Stimulated activated CD8-positive, alpha-beta memory T cell treated with anti-CD3 and anti-CD28 coated beads, Interleukin-2, amount 100 ng/mL, for 1 hour (primary cell): ENCODE data around the gene PSMD2.
"Not testable (repeated sequence)": the region's sequence is repeated elsewhere in the genome, so short reads cannot be mapped to it uniquely, and the experiment has no call there.

Source experiments
- DNase-seq, 2 donors: peaks; one replicate each; pipeline ENCODE4 v3.0.0-alpha.2; 2020; ENCODE audit warnings: low read depth in 2 of 2

The PSMD2 gene

DNA sequence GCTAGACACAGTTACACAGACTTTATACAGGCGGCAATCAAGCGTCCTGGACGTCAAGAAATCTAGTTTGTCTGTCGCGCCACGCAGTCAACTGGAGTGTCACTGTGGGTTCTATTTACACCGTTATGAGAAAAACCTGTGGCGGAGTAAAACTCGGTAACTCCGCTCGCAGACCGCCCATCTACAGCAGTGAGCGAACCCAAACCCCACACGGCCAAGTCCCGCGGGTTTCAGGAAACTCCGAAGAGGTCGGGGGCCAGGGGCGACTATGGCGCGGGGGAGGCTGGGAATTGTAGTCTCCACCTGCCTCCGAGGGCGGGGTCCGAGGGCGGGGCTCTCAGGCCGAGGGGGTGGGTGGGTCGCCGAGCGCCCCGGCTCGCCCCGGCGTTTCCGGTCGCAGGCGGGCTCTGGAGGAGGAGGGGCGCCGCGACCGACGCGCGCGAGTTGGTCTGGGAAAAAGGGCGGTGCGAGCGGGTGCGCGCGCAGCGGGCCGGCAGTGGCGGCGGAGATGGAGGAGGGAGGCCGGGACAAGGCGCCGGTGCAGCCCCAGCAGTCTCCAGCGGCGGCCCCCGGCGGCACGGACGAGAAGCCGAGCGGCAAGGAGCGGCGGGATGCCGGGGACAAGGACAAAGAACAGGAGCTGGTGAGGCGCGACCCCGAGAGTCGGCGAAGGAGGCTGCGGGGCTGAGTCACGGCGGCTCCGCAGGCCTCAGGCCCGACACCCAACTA lies at the start of gene PSMD2:
Gene PSMD2, plus strand, starts transcription at position 483 of the 729 bp plus-strand sequence. Its CDS starts 26 bp downstream, at position 509.
- DNase-seq = peak; percentile 95 to 98

DNA sequence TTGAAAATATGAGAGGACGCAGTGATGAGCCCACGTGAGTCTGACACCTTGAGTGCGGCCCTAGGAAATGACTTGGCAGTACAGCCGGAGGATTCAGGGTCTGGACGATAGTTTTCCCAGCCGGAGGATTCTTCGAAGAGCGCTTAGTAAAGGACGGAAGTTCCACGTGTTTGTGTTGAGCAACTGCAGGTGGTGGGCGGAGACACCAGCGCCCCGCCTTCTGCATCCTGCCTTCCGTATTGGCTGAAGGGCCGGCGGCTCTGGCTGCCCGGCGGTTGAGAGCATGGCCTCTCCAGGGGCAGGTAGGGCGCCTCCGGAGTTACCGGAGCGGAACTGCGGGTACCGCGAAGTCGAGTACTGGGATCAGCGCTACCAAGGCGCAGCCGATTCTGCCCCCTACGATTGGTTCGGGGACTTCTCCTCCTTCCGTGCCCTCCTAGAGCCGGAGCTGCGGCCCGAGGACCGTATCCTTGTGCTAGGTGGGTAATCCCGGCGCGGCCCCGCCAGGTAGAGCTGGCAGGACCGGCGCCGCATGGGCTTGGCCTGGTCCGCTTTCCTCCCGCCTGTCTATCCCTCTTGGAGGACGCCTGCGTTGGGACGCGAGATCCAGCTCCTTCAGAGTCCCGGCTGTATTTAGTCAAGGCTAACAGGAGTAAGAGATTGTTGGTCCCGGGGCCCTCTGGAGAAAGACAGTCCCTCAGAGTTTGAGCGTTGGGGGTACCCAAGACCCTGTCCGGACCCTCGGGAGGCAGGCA lies 49.5 kb upstream of the PSMD2 start, which contains the start of gene EEF1AKMT4:
Gene EEF1AKMT4, plus strand, starts transcription at position 261 of the 755 bp plus-strand sequence. Its CDS starts 23 bp downstream, at position 284.
- peak; percentile 86 to 92 for DNase-seq

DNA sequence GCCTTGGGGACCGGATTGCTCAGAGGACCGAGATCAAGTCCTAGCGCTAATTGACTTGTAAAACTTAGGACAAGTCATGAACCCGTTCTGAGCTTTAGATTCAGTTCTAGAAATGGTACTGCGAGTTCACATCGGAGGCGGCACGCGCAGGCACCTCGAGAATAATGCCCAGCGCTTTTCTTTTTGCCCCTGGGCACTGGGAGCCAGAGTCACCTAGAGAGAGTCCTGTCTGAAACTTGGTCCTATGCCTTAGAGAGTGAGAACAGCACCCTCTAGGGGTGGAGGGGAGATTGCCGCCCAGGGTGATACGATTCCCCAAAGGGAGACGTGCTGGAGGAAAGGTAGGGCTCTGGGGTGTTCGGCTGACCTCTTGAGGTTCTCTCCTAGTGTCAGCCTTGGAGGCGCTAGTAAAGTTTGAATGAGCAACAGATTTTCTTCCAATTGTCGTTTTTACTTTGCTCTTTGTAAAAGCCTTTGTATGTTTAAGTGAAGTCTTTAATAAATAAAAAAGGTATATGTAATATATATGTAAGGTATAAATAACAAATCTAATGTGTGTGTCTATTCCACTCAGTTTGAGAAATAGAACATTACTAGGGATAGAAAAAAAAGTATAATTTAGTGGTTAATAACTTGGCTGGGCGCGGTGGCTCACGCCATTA lies 48.7 kb upstream of the PSMD2 start:
- DNase-seq = peak; percentile 77 to 78

DNA sequence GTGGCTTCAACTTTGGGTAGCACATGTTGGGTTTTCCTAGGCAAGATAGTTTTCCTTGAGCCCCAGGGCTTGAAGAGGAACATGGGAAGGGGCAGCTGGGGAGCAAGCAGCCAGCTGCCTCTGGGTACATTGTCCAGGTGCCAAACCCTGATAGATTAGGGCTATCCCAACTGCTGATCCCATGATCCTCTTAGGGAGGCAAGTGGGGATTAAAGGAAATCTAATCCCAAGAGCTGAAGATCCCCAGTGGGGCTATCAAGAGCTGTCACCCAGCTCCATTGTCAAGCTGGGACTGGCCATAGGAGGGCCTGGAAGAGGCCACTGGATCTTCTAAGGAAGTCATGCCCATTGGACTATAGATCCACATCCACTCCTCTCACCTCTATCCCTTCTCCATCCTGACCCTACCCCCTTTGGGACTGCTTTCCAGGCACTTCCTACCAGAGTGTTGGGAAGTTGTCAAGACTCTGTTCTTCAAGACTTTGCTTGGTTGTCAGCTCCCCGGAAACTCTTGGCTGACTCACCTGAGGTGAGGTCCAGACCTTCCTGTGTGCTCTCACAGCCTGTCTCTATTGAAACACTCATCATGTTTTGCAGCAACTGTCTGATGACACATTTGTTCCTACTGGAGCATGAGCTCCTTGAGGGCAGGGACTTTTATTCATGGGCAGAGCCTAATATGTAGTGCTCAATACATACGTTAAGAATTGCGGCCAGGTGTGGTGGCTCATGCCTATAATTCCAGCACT lies 43.6 kb upstream of the PSMD2 start:
- no peak for DNase-seq

DNA sequence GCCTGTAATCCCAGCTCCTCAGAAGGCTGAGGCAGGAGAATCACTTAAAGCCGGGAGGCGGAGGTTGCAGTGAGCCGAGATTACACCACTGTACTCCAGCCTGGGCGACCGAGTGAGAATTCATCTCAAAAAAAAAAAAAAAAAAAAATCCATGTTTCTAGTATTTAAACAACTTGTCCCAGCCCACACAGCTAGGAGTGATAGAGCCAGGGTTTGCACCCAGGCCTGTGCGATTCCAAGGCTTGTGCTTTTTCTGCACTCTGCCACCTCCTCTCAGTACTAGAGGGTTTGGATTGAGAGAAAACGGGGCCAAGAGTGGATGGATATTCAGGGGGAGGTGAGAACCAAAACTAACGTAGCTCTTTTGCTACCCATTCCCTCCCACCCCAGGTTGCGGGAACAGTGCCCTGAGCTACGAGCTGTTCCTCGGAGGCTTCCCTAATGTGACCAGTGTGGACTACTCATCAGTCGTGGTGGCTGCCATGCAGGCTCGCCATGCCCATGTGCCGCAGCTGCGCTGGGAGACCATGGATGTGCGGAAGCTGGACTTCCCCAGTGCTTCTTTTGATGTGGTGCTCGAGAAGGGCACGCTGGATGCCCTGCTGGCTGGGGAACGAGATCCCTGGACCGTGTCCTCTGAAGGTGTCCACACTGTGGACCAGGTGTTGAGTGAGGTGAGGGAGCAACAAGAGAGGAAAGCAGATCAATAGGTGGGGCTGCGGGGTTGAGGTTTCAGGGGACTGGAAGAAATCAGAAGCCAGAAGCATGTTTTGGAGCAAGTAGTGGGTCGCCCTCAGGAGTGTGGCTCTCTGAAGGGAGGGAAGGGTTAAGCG lies 41.7 kb upstream of the PSMD2 start:
- no peak for DNase-seq

DNA sequence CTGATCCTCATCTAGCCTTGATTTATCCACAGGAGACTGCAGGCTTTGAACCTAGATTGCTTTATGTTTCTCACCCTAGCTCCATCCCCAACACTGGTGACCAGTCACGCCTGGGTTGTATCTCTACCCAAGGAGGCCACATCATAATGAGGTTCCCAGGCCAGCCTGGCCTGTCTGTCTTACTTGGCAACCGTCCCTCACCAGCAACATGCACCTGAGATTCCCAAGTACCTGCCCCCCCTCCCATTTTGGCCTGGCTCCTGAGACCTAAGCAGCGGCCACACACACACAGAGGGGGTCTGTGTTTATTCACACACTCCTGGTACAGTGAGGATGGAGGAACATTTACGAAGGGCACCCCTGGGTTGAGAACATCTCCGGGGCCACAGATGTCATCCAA lies 40.1 kb upstream of the PSMD2 start:
- DNase-seq = no peak

DNA sequence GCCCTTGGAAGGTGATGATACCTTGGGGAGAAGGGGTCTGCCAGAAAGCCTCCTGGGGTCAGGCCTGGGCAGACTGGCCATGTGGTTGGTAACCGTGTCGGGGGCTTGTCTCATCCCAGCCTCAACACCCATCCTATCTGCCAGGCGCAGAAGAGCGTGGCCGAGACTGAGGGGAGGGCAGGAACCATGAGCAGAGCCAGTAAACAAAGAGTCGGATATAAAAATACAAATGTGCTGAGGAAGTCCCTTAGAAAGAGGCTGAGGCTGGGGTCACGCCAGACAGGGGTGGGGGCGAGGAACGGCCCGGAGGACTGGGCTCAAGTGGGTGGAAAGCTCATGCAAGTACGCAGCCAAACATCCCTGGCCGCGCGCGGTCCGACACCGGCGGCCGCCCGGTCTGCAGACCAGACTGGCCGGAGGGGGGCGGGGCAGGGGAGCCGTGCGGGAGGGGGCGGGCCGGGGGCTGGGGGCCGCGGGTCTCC lies 39.6 kb upstream of the PSMD2 start:
- no peak for DNase-seq

DNA sequence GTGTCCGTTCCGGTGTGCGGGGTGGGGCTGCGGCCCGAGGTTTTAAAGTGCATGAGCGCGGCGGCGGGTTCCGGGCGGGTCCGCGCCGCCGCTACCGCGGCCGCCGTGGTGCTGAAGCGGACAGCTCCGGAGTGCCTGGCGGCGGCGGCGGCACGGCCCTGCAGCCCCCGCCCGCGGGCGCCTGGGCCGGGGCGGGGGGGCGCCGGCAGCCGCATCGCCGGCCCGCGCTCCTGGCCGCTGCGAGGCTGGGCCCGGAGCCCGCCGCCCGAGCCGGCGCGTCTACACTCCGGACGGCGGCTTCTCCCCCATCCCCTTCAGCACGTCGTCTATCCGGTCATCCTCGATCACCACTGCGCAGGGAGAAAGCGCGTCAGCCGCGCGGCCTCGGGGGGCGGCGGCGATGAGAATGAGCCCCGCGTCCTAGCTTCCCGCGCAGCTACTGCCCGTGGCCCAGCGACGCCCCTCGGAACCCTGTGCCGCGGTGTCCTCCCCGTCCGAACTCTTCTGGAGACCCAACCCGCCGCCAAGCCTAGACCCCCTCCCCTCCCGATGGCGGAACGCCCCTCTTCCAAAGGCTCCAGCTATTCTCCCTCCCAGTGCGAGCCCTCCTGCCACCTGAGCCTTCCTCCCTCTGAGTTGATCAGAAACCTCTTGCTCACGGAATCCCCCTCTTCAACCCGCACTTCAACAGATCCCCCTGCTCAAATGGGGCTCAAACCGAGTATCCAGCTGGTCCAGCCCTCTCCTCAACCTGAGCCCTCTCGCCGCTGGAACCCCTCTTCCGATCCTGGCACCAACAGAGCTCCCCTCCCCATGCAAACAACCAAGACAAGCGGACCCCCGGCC lies 38.9 kb upstream of the PSMD2 start:
- peak in 1 of 2 donors; percentile 17 for DNase-seq

DNA sequence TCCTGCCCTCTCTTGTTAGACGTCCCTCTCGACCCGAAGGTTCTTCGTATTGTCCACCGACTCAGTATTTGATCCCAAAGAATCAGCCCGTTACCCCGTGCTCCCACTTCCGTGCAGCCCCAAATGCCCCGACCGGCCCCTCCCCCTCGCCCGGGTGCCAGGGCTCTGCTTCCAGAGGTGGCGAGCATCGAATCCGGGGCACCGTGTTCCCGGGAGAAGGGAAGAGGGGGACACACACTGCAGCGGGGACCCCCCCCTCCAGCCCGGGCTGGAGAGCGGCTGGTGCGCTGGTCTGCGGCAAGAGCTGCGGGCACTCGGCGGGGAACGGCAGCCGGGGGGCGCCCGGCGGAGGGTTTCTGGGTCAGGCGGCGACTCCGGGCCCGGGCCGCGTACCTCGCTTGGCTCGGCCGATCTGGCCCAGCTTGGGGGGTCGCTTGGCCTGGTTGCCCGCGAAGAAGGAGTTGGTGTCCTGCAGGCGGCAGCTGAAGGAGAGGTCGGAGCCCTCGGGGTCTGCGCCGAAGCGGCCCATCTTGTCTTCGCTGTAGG lies 38.2 kb upstream of the PSMD2 start:
- DNase-seq = no peak

DNA sequence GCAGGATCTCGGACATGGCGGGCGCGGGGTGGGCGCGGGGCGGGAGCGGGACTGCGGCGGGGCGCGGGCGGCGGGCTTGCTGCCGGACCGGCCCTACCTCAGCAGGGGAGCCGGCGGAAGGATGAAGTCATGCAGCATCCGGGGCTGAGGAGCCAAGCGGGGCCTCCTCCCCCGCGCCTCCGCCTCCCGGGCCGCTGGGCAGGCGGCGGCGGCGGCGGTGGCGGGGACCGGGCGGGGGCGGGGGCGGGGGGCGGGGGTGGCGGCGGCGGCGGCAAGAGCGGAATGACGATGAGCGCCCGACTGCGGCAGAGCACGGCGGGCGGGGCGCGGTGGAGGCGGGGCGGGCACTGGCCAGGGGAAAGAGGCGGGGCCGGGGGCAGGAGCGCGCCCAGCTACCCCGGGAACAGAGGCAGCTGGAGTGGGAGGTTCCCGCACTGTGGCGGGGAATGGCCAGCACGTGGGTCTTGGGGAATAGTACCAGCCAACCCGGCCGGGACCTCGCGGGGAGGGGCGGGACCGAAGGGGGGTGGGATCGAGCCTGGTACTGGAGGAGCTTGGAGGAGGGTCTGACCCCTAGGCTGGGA lies 37.7 kb upstream of the PSMD2 start, which contains the start of gene CAMK2N2:
Gene CAMK2N2, minus strand, starts transcription at position 284 of the 584 bp plus-strand sequence. Its CDS starts 268 bp downstream, at position 16.
- peak in 1 of 2 donors; percentile 28 for DNase-seq

DNA sequence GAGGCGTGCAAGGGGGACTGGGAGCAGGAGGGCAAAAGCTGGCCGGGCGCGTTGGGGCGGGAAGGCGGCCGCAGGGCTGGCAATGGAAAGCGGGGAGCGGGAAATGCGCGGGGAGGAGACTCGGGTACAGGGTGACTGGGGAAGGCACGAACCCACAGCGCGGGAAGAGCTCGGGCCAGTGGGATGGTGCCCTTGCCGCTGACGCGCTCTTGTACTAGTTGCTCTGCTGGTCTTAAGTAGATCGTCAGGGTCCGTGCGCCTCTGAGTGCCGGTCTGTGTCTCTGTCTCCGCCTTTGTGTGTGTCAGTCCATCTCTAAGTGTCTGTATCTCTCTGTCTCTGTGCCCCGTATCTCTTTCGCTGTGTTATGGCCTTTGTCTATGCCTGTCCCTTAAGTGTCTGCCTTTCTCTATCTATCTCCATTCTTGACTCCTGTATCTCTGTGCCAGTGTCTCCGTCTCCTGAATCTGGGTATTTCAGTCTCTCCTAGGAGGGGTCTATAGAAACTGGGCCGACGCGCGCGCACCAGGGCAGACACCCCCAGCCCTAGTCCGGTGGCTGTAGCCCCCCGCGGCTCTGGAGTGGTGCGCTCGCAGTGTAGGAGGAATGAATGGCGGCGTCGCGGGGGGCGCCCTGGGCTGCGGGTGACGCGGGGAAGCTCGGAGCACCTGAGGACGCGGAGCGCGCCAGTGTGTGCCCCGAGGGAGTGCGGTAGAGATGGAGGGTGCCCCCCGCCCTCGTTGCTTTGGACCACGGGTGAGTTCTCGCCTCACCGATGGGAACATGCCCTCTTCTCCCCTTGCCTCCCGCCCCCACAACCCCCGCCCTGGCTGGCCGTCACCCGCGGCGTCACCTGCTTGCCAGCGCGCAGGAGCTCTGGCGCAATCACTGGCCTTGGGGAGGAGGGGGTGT lies 36.9 kb upstream of the PSMD2 start:
- no peak for DNase-seq

DNA sequence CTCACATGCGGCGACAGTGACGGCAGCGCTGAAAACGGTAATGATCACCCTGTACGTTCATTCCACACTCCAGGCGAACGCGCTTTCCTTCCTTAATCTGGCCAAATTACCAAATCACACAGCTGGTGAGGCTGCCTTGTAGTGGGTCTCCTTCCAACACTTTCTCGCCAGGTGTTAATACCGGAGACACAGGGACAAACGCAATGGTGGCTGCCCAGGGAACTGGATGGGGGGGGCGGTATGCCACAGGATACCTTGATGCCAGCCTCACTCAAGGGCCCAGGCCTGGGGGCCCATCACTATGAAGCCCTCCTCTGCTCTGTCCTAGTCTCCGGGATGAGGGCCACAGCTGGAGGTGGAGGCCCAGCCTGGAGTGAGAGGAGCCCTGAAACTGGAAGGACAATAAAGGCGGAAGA lies 36.3 kb upstream of the PSMD2 start:
- DNase-seq = no peak

DNA sequence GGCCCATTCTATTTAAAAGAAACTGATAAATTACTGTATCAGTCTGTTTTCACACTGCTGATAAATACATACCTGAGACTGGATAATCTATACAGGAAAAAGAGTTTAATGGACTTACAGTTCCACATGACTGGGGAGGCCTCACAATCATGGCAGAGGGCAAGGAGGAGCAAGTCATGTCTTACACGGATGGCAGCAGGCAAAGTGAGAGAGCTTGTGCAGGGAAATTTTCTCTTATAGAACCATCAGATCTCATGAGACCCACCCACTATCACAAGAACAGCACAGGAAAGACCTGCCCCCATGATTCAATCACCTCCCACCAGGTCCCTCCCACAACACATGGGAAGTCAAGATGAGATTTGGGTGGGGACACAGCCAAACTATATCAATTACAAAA lies 31.8 kb upstream of the PSMD2 start:
- not testable (repeated sequence) for DNase-seq

DNA sequence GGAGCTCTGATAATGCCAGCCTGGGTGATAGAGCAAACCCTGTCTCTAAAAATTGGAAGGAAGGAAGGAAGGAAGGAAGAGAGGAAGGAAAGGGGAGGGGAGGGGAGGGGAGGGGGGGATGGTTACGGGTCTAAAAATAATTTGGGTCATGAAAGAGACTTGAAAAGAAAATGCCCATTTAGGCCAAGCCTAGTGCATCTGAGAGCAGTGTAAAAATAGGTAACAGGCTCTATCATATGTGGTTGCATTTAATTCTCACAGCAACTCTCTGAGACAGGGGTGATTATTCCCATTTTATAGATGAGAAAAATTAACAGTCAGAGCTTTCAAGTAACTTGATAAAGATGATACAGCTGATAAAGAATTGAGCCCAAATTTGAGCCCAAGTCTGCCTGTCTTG lies 26.8 kb upstream of the PSMD2 start:
- no peak for DNase-seq

DNA sequence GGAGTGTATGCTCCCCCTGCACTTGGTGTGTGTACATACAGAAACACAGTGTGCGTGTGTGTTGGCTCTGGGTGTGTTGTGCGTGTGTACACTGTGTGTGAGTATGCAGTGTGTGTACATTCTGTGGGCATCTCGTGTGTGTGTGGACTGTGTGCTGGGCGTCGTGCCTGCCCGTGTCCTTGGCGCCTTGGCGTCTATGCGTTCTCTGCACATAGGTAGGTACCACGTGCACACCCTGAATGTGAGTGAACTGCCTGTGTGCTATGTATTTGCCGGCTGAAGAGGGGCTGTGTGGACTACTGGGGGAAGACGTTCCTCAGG lies 23.7 kb upstream of the PSMD2 start:
- DNase-seq = no peak

DNA sequence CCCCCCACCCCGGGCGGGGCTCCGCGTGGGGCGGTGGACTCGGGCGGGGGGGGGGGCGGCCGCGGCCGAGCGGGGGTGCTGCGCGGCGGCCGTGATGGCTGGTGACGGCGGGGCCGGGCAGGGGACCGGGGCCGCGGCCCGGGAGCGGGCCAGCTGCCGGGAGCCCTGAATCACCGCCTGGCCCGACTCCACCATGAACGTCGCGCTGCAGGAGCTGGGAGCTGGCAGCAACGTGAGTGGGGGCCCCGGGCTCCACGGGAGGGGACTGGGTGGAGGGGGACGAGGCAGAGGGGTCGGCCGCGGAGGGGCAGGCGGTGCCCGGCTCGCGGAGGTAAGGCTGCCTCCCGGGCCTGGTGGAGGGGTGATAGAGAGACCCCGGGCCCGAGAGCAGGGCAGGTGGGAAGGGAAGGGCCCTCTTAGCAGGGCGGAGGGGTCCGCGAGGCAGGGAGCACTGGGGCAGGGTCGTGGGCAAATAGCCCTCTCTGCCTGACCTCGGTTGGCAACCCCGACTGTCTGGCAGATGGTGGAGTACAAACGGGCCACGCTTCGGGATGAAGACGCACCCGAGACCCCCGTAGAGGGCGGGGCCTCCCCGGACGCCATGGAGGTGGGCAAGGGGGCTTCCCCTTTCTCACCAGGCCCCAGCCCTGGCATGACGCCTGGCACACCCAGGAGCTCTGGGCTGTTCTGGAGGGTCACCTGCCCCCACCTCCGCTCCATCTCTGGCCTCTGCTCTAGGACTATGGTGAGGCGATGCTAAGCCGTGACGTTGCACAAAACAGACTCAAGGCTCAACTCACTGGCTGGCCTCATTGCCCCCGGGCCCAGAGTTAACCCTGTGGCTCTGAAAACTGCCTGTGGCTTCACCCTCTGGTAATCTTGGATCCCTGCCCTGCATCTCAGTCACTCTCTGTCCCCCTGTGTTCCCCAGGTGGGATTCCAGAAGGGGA lies 22.8 kb upstream of the PSMD2 start, which contains the start of gene ECE2:
Gene ECE2, plus strand, starts transcription at position 62 of the 950 bp plus-strand sequence. Its CDS starts 132 bp downstream, at position 194.
- no peak for DNase-seq

DNA sequence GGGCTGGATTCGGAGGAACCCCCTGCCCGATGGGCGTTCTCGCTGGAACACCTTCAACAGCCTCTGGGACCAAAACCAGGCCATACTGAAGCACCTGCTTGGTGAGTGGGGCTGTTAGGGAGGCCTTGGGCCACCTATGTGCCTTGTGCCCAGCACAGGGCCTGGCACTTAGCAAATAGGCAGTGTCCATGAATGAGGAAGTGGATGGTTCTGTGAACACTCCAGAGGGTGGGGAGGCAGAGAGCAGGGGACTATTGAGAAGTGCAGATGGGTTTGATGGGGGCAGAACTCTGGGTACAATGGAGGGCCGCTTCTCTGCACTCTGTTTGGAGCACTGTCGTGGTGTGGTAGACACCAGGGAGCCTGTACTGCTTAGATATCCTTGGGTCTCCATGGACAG lies 21.7 kb upstream of the PSMD2 start:
- no peak for DNase-seq
